ENCODE measurements around the gene KCNS3. TPM values are rescaled to one million over a fixed set of nuclear protein-coding genes. Genes with fewer than 3 reads are reported as not detected.

Gene KCNS3
- polyA plus RNA-seq, 1 of the 3 experiments (the other 2 are of a cell fraction) = 0.07 TPM

DNA sequence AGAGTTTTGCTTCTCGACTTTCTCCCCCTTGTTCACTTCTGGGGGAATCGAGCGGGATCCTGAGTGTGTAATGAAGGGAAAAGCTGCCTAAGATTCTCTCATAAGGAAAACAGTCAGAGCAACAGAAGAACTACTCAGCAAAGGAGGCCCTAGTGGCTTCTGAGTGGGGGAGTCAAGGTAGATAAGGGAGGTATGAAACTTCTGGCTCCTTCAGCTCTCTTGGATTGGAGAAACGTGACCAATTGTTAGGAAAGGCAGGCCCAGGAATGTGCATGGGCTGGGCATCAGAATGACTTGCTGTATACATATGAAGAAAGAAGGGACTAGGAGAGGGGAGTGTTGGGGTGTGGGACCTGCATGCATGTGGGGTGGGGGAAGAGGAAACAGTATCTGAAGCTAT, 73.1 kb downstream of the KCNS3 start:
- no peaks in the 10 kb centered on the region for H4K20me1 ChIP-seq (ENCODE audit: insufficient read depth)
- DNase-seq = no peak
- no peak overlapping the region for H3K4me2 ChIP-seq
- ChIA-PET POLR2A (no interaction called here), CTCF (no interaction called here)
- H3K27me3 ChIP-seq (ENCODE audit: insufficient read depth) = no peaks in the 10 kb centered on the region
- no peak overlapping the region for H2AFZ ChIP-seq (ENCODE audit: low read depth)
- no peaks in the 10 kb centered on the region for H3K79me2 ChIP-seq (ENCODE audit: insufficient read depth)
- TF ChIP-seq EZH2phosphoT487 (IDR thresholded peaks at IDR 0.05; ENCODE audit: borderline replicate concordance, low read depth) (no peak), MXI1 (IDR thresholded peaks at IDR 0.05; ENCODE audit: low read depth, low read length) (no peak), RCOR1 (IDR thresholded peaks at IDR 0.05; ENCODE audit: low read length) (no peak), FOSL2 (IDR thresholded peaks at IDR 0.05; ENCODE audit: borderline replicate concordance, low read depth) (no peak), POLR2AphosphoS5 (IDR thresholded peaks at IDR 0.05; ENCODE audit: low read depth, low read length) (no peak), NFIC (IDR thresholded peaks at IDR 0.05; ENCODE audit: borderline replicate concordance) (no peak)
- TF ChIP-seq, protein P1, sequence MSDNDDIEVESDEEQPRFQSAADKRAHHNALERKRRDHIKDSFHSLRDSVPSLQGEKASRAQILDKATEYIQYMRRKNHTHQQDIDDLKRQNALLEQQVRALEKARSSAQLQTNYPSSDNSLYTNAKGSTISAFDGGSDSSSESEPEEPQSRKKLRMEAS (IDR thresholded peaks at IDR 0.05; ENCODE audit: low read depth) = no peak
- TF ChIP-seq, protein P2, sequence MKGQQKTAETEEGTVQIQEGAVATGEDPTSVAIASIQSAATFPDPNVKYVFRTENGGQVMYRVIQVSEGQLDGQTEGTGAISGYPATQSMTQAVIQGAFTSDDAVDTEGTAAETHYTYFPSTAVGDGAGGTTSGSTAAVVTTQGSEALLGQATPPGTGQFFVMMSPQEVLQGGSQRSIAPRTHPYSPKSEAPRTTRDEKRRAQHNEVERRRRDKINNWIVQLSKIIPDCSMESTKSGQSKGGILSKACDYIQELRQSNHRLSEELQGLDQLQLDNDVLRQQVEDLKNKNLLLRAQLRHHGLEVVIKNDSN (IDR thresholded peaks at IDR 0.05; ENCODE audit: borderline replicate concordance, low read depth) = no peak
- TF ChIP-seq, protein P3, sequence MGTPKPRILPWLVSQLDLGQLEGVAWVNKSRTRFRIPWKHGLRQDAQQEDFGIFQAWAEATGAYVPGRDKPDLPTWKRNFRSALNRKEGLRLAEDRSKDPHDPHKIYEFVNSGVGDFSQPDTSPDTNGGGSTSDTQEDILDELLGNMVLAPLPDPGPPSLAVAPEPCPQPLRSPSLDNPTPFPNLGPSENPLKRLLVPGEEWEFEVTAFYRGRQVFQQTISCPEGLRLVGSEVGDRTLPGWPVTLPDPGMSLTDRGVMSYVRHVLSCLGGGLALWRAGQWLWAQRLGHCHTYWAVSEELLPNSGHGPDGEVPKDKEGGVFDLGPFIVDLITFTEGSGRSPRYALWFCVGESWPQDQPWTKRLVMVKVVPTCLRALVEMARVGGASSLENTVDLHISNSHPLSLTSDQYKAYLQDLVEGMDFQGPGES (IDR thresholded peaks at IDR 0.05; ENCODE audit: low read depth, low read length) = no peak
- TF ChIP-seq, protein P4, sequence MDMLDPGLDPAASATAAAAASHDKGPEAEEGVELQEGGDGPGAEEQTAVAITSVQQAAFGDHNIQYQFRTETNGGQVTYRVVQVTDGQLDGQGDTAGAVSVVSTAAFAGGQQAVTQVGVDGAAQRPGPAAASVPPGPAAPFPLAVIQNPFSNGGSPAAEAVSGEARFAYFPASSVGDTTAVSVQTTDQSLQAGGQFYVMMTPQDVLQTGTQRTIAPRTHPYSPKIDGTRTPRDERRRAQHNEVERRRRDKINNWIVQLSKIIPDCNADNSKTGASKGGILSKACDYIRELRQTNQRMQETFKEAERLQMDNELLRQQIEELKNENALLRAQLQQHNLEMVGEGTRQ (IDR thresholded peaks at IDR 0.05; ENCODE audit: borderline replicate concordance, low read depth, low read length) = no peak
- H3K36me3 ChIP-seq (replicated peaks in 1 of 2; ENCODE audit: control insufficient read depth in 1 of 2, insufficient read depth in 2 of 2, low read length in 1 of 2) = no peaks in the 10 kb centered on the region
- H3K9ac ChIP-seq = no peak overlapping the region
- no peak overlapping the region for H3K27ac ChIP-seq (ENCODE audit: low read depth in 2 of 2, low read length in 1 of 2)
- no peaks in the 10 kb centered on the region for H3K9me2 ChIP-seq
- H3K4me1 ChIP-seq (ENCODE audit: control insufficient read depth in 1 of 2, insufficient read depth in 2 of 2, low read depth in 1 of 2, low read length in 1 of 2) = no peaks in the 10 kb centered on the region
- H3K9me3 ChIP-seq = no peaks in the 10 kb centered on the region
- no peak overlapping the region for H3K4me3 ChIP-seq (ENCODE audit: low read depth in 2 of 2, low read length in 1 of 2)
- no peaks in the 10 kb centered on the region for H3F3A ChIP-seq (replicated peaks; ENCODE audit: insufficient read depth)
- 0% methylated on average over 4 of the region's 4 CpGs for WGBS (ENCODE audit: low lambda C conversion rate)

DNA sequence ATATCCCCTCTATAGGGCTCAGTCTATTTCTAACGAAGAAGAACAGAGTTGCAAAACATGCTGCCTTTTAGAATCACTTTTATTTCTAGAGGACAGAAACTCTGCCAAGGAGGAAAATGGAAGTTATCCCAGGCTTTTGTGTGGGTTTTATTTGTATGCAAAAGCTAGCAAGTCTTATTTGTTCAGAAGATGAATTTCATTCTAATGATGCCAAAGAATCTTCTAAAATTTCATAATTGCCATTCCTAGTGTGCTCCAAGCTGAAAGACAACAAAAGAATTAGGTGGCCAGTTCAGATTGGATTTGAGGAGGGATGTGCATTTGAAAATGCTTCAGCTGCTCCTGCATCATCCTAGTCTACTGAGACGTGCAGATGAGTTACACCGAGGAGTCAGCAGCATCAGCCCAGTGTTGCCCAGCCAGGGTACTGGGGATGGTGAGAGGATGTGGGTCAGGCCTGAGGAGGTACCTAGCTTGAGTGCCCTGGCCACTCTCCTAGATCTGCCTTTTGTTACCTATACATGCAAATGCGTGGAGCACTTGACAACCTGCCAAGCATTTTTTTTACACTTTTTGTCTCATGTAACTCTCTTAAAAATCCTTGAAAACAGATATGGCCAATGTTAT, 80.1 kb downstream of the KCNS3 start:
- TF ChIP-seq SMC3 (IDR thresholded peaks at IDR 0.05; ENCODE audit: low read depth, low read length) = no peak
- TF ChIP-seq, protein P2 (IDR thresholded peaks at IDR 0.05; ENCODE audit: borderline replicate concordance, low read depth) = no peak
- TF ChIP-seq CHD2 (IDR thresholded peaks at IDR 0.05; ENCODE audit: low read length, partially characterized antibody) = no peak
- TF ChIP-seq, protein P5, sequence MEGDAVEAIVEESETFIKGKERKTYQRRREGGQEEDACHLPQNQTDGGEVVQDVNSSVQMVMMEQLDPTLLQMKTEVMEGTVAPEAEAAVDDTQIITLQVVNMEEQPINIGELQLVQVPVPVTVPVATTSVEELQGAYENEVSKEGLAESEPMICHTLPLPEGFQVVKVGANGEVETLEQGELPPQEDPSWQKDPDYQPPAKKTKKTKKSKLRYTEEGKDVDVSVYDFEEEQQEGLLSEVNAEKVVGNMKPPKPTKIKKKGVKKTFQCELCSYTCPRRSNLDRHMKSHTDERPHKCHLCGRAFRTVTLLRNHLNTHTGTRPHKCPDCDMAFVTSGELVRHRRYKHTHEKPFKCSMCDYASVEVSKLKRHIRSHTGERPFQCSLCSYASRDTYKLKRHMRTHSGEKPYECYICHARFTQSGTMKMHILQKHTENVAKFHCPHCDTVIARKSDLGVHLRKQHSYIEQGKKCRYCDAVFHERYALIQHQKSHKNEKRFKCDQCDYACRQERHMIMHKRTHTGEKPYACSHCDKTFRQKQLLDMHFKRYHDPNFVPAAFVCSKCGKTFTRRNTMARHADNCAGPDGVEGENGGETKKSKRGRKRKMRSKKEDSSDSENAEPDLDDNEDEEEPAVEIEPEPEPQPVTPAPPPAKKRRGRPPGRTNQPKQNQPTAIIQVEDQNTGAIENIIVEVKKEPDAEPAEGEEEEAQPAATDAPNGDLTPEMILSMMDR (IDR thresholded peaks at IDR 0.05) = no peak
- no peak for TF ChIP-seq FOSL2 (IDR thresholded peaks at IDR 0.05; ENCODE audit: borderline replicate concordance, low read depth)
- TF ChIP-seq ELF1 (IDR thresholded peaks at IDR 0.05) = no peak
- TF ChIP-seq TCF12 (IDR thresholded peaks at IDR 0.05) = no peak
- TF ChIP-seq MXI1 (IDR thresholded peaks at IDR 0.05; ENCODE audit: low read depth, low read length) = no peak
- TF ChIP-seq RCOR1 (IDR thresholded peaks at IDR 0.05; ENCODE audit: low read length) = no peak
- TF ChIP-seq, protein P6, sequence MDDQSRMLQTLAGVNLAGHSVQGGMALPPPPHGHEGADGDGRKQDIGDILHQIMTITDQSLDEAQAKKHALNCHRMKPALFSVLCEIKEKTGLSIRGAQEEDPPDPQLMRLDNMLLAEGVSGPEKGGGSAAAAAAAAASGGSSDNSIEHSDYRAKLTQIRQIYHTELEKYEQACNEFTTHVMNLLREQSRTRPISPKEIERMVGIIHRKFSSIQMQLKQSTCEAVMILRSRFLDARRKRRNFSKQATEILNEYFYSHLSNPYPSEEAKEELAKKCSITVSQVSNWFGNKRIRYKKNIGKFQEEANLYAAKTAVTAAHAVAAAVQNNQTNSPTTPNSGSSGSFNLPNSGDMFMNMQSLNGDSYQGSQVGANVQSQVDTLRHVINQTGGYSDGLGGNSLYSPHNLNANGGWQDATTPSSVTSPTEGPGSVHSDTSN (IDR thresholded peaks at IDR 0.05) = no peak
- H3K79me2 ChIP-seq (ENCODE audit: insufficient read depth) = no peaks in the 10 kb centered on the region
- H3F3A ChIP-seq (replicated peaks; ENCODE audit: insufficient read depth) = no peaks in the 10 kb centered on the region
- no peaks in the 10 kb centered on the region for H4K20me1 ChIP-seq (ENCODE audit: insufficient read depth)
- H3K9me3 ChIP-seq = no peaks in the 10 kb centered on the region
- H3K4me3 ChIP-seq (ENCODE audit: low read depth in 2 of 2, low read length in 1 of 2) = no peak overlapping the region
- H3K9ac ChIP-seq = no peak overlapping the region
- H2AFZ ChIP-seq (ENCODE audit: low read depth) = no peak overlapping the region
- 19% methylated on average over 4 of the region's 4 CpGs for WGBS (ENCODE audit: low lambda C conversion rate)
- H3K9me2 ChIP-seq = no peaks in the 10 kb centered on the region
- H3K36me3 ChIP-seq (replicated peaks in 1 of 2; ENCODE audit: control insufficient read depth in 1 of 2, insufficient read depth in 2 of 2, low read length in 1 of 2) = no peaks in the 10 kb centered on the region
- ChIA-PET POLR2A (no interaction called here), CTCF (interaction anchor here (2.0 to 2.5 kb wide), 2 partner anchors 27 to 191 kb away, joined by 5 to 8 read pairs; no protein-coding TSS in a partner anchor)
- no peaks in the 10 kb centered on the region for H3K4me1 ChIP-seq (ENCODE audit: control insufficient read depth in 1 of 2, insufficient read depth in 2 of 2, low read depth in 1 of 2, low read length in 1 of 2)
- no peak overlapping the region for H3K27ac ChIP-seq (ENCODE audit: low read depth in 2 of 2, low read length in 1 of 2)
- H3K4me2 ChIP-seq = no peak overlapping the region
- no peak for DNase-seq
- H3K27me3 ChIP-seq (ENCODE audit: insufficient read depth) = no peaks in the 10 kb centered on the region
